OCI-LY7 (cell line): ENCODE results near the gene KIAA0930. TPM values are rescaled to one million over a fixed set of nuclear protein-coding genes. Genes with fewer than 3 reads are reported as not detected.

Source experiments
- BruUV-seq: library from RNA; stranded (reverse); fragments of 400-500 nt; replicated peaks from 2 replicates; lab custom pipeline; 2021; lab: Mats Ljungman, UMichigan
- CTCF ChIA-PET: fragments of 300-600 bp; sonication (Branson Sonifier 250); formaldehyde crosslinking; loops from one replicate; lab custom pipeline; 2022; ENCODE audit warnings: antibody characterized with exemption; ENCODE audit not compliant: unreplicated experiment; lab: Charles Lee
- POLR2A ChIA-PET: fragments of 300-600 bp; sonication (Branson Sonifier 250); formaldehyde crosslinking; loops from one replicate; lab custom pipeline; 2022; ENCODE audit warnings: antibody characterized with exemption; lab: Charles Lee
- DNase-seq: peaks from one replicate; pipeline ENCODE4 v3.0.0-alpha.2; 2015; ENCODE audit warnings: low spot score
- H2AFZ ChIP-seq: fragments of 200-600 bp; sonication (generic), shearing (Covaris generic); 2 replicates; pipeline ENCODE4 v1.6.1; 2014; ENCODE audit warnings: mild to moderate bottlenecking, antibody characterized with exemption, low read length, moderate library complexity
- H3K27ac ChIP-seq: fragments of 200-600 bp; sonication (generic); 2 replicates; pipeline ENCODE4 v1.5.1; 2014; ENCODE audit warnings: mixed run types, low read depth, mild to moderate bottlenecking, moderate library complexity, low read length, inconsistent platforms; ENCODE audit not compliant: poor library complexity, severe bottlenecking
- H3K36me3 ChIP-seq: fragments of 200-600 bp; sonication (generic); 2 replicates; pipeline ENCODE4 v1.6.1; 2014; ENCODE audit warnings: mild to moderate bottlenecking, antibody characterized with exemption, low read length, moderate library complexity, mixed read lengths; ENCODE audit not compliant: insufficient read depth
- H3K4me1 ChIP-seq: fragments of 200-600 bp; sonication (generic); 2 replicates; pipeline ENCODE4 v1.5.1; 2014; ENCODE audit warnings: mild to moderate bottlenecking, low read length; ENCODE audit not compliant: insufficient read depth, poor library complexity, severe bottlenecking
- H3K4me2 ChIP-seq: fragments of 200-600 bp; sonication (generic); 2 replicates; pipeline ENCODE4 v1.6.1; 2014; ENCODE audit warnings: mild to moderate bottlenecking, low read length
- H3K4me3 ChIP-seq: fragments of 200-600 bp; sonication (generic); 2 replicates; pipeline ENCODE4 v1.5.1; 2014; ENCODE audit warnings: mild to moderate bottlenecking, low read depth, low read length; ENCODE audit not compliant: poor library complexity, severe bottlenecking
- H3K79me2 ChIP-seq: fragments of 200-600 bp; sonication (generic); 2 replicates; pipeline ENCODE4 v1.6.1; 2016; ENCODE audit warnings: low read depth, mild to moderate bottlenecking, low read length, moderate library complexity, mixed read lengths; ENCODE audit not compliant: insufficient read depth
- H3K9me2 ChIP-seq: fragments of 200-600 bp; sonication (generic); 2 replicates; pipeline ENCODE4 v1.6.1; 2016; ENCODE audit warnings: mild to moderate bottlenecking, low read length, mixed read lengths; ENCODE audit not compliant: insufficient read depth
- H3K9me3 ChIP-seq: fragments of 200-600 bp; sonication (generic); 2 replicates; pipeline ENCODE4 v1.6.1; 2014; ENCODE audit warnings: mild to moderate bottlenecking, mixed run types, low read length, mixed read lengths
- H4K20me1 ChIP-seq: fragments of 200-600 bp; sonication (generic); 2 replicates; pipeline ENCODE4 v1.6.1; 2014; ENCODE audit warnings: mild to moderate bottlenecking, antibody characterized with exemption, low read length, moderate library complexity, mixed read lengths; ENCODE audit not compliant: insufficient read depth
- EZH2phosphoT487 ChIP-seq: fragments of 200-600 bp; sonication (generic); IDR thresholded peaks from 2 replicates; pipeline ENCODE4 v1.6.1; 2018; ENCODE audit warnings: low read depth, borderline replicate concordance, mild to moderate bottlenecking, mixed run types, antibody characterized with exemption, low read length, moderate library complexity, mixed read lengths
- intact Hi-C: fragments of 100-400 bp; cut with micrococcal nuclease; formaldehyde crosslinking; loops from one replicate; pipeline ENCODE4 v1.10.0; 2022; ENCODE audit not compliant: unreplicated experiment
- total RNA-seq, 2 experiments: library from RNA; depleted of rRNA in 1 of 2; stranded (reverse); fragments of >200 nt in 1 of 2; shearing (Covaris generic) in 1 of 2; gene quantifications; 2 replicates each; pipeline ENCODE4 v1.2.3, GENCODE V29; 2014 to 2022
- TF ChIP-seq, protein P1 (sequence below): fragments of 200-600 bp; sonication (generic); conservative IDR thresholded peaks from 2 replicates; pipeline ENCODE4 v1.5.1; 2014; ENCODE audit warnings: mild to moderate bottlenecking, antibody characterized with exemption, low read length, moderate library complexity, mixed read lengths

Gene KIAA0930
- total RNA-seq, 2 experiments from 2014 or later: 80.7 to 93.9 TPM

DNA sequence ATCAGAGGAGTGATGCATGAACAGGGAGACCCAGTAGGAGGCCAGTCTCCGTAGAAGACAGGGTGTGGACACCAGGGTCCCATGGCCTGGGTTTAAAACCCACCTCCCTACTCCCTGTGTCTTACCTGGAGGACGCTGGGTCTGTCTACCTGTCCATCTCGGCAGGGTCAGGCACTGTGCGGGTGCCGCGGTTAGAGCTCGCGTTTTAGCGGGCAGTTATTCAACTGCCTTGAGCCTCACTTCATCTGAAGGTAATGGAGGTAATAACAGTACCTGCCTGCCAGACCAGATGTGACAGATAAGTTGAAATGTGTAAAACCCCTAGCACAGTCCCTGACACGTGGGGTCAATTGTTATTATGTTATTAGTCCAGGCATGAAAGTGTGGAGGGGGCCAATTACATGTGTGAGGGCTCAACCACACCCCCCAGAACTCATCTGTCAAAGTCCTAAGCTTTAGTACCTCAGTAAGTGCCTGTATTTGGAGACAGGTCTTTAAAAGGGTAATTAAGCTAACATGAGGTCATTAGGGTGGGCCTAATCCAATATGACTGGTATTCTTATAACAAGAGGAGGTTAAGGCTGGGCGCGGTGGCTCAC, 35.9 kb upstream of the KIAA0930 start:
- H3K9me3 ChIP-seq: no peaks in the 10 kb centered on the region
- no peak overlapping the region for H3K4me2 ChIP-seq
- H3K27ac ChIP-seq: no peak overlapping the region
- no TSS peak for BruUV-seq
- no peak overlapping the region for H2AFZ ChIP-seq
- no peak overlapping the region for H3K4me3 ChIP-seq
- no peaks in the 10 kb centered on the region for H4K20me1 ChIP-seq
- no peaks in the 10 kb centered on the region for H3K79me2 ChIP-seq
- CTCF ChIA-PET: no interaction called here
- no peaks in the 10 kb centered on the region for H3K9me2 ChIP-seq
- POLR2A ChIA-PET: no interaction called here
- TF ChIP-seq, protein P1, sequence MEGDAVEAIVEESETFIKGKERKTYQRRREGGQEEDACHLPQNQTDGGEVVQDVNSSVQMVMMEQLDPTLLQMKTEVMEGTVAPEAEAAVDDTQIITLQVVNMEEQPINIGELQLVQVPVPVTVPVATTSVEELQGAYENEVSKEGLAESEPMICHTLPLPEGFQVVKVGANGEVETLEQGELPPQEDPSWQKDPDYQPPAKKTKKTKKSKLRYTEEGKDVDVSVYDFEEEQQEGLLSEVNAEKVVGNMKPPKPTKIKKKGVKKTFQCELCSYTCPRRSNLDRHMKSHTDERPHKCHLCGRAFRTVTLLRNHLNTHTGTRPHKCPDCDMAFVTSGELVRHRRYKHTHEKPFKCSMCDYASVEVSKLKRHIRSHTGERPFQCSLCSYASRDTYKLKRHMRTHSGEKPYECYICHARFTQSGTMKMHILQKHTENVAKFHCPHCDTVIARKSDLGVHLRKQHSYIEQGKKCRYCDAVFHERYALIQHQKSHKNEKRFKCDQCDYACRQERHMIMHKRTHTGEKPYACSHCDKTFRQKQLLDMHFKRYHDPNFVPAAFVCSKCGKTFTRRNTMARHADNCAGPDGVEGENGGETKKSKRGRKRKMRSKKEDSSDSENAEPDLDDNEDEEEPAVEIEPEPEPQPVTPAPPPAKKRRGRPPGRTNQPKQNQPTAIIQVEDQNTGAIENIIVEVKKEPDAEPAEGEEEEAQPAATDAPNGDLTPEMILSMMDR: no peak
- no peak for TF ChIP-seq EZH2phosphoT487
- no peaks in the 10 kb centered on the region for H3K36me3 ChIP-seq
- intact Hi-C loops: no loop called here
- H3K4me1 ChIP-seq: no peaks in the 10 kb centered on the region
- no peak for DNase-seq

DNA sequence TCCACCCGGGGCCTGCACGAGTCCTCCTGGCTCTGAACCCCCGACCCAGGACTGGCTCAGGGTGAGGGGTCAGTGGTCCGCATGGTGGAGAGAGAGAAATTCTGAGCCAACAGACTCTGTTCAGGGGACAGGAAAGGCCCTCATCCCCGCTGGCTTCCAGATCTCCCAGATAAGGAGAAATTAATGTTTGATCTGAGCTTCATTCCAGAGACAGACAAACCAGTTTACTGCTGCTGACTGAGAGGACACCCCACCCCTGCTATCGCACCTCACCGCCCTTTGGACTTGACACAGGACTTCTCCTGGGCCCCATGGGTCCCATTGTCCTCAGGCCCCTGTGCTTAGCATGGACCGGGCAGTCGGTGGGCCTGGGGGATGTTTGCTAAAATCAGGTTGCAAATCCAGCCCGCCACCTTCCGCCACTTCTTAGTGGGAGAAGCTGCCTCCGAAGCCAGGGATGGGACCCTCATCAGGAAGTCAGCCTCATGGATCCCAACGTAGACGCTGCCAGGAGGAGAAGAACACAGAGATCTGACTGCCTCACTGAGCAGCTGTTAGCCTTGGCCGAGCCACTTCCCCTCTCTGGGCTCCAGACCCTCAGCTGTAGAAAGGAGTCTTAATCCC, 32.9 kb upstream of the KIAA0930 start:
- ChIA-PET POLR2A (no interaction called here), CTCF (interaction anchor here (0.6 kb wide), 1 partner anchor 22 kb away, joined by 4 read pairs; no protein-coding TSS in a partner anchor)

More for the DNA sequence above, 32.9 kb upstream of the KIAA0930 start:
- Histone ChIP-seq H3K27ac (no peak overlapping the region), H2AFZ (no peak overlapping the region), H4K20me1 (no peaks in the 10 kb centered on the region), H3K9me3 (no peaks in the 10 kb centered on the region), H3K4me3 (no peak overlapping the region), H3K9me2 (no peaks in the 10 kb centered on the region), H3K4me2 (no peak overlapping the region), H3K36me3 (no peaks in the 10 kb centered on the region), H3K79me2 (no peaks in the 10 kb centered on the region), H3K4me1 (peaks cover 12% of the 10 kb centered on the region)
- no peak for TF ChIP-seq EZH2phosphoT487
- TF ChIP-seq, protein P1: no peak
- no TSS peak for BruUV-seq
- intact Hi-C loops: no loop called here
- no peak for DNase-seq
